HG02798 (cell line): ENCODE results near the gene PPM1M.

Experiments
- ATAC-seq: cut with Tn5 transposase; IDR thresholded peaks from one replicate; pipeline ENCODE4 v1.9.1; 2021; ENCODE audit warnings: mild to moderate bottlenecking; ENCODE audit not compliant: unreplicated experiment, poor library complexity

Gene PPM1M

GRCh38 chr3:52229656-52230055, 15.9 kb upstream of the PPM1M start:
- no peak for ATAC-seq

DNA sequence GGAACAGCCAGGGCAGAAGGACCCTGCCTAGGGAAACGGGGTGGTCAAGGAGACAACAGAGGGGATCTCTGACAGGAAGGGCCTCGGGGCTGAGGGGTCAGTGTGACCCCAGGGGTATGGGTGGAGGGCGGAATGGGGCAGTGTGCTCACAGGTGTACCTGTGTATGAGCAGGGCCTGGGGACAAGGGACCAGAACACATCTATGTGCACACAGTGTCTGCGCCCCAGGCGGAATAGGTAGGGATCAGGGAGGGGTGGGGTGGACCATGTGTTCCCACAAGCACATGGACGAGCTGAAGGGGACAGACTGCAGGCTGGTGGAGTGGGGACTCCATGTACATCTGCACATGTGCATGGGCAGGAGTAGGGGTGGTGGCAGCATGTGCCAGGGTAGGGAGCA, 15.1 kb upstream of the PPM1M start:
- no peak for ATAC-seq

DNA sequence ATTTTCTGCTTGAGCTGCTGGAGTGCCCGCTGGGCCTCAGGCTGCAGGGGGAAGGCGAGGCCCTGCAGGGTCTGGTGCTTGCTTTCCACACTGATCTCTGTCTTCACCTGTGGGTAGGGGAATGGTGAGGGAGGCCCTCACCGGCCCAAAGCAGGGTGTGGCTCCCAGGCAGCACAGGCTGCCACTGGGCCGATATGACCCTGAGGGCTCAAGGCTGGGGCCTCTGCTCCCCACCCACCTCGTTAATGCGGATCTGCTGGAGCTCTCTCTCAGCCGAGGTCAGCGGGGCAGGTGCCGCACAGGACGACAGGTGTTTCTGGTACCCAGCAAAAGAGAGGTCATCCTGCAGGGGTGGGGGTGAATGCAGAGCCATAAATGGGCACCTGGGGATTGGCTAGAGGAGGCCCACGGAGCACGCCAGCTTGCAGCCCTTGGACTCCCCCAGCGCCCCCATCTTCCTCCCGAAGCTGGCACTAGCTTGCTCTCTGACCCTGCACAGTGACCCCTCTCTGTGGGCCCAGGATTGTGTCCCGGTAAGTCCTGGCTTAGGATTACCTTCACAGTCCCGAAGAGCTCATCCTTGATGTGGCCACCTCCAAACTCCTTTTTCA, 14.6 kb upstream of the PPM1M start:
- ATAC-seq: no peak

GRCh38 chr3:52231502-52232278, 13.9 kb upstream of the PPM1M start:
- no peak for ATAC-seq

GRCh38 chr3:52232279-52233107, 13.1 kb upstream of the PPM1M start:
- no peak for ATAC-seq

- ATAC-seq: no peak
Observed at GRCh38 chr3:52233108-52233591, 12.4 kb upstream of the PPM1M start.

- ATAC-seq: no peak
Observed at GRCh38 chr3:52233968-52234367, 11.6 kb upstream of the PPM1M start.

DNA sequence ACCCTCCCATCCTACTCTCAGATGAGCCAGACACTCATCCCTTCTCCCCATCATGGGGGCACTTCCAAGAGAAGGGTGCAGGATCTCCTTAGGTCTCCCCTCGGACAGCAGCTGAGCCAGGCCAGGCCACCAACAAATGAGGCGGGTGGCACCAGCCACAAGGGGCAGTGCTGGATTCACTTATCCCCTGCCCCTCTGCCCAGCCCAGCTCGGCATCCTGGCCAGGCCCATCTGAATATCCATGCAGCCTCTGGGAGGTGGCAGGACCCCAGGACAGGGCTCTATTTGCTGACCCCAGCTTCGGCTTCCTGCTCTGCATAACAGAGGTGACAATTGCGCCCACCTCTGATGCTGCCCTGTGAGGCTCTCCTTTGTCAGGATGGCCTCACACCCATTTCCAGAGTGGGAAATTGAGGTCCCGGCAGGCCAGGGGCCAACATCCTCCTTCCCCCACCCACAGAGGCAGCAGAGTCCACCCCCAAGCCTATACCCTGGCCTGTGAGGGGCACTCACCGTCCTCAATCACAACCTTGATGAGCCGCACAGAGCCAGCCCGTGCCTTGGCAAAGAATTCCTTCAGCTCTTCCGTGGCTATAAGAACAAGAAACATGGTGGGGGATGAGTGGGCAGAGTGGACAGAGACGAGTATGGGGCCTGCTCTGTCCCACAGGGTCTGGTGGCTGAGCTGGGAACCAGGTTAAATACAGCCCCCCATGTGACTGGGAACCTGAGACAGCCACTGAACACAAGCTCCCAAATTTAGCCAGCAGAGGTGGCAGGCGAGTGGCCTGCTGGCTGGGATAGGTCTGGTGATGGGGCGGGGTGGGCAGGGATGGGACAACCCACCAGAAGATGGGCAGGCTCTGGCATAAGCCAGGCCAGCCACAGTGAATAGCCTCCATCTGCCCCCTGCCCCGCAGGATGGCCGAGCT, 10.8 kb upstream of the PPM1M start:
- ATAC-seq: no peak

GRCh38 chr3:52236424-52236886, 9.1 kb upstream of the PPM1M start:
- ATAC-seq: no peak

GRCh38 chr3:52237006-52237656, 8.4 kb upstream of the PPM1M start:
- no peak for ATAC-seq

DNA sequence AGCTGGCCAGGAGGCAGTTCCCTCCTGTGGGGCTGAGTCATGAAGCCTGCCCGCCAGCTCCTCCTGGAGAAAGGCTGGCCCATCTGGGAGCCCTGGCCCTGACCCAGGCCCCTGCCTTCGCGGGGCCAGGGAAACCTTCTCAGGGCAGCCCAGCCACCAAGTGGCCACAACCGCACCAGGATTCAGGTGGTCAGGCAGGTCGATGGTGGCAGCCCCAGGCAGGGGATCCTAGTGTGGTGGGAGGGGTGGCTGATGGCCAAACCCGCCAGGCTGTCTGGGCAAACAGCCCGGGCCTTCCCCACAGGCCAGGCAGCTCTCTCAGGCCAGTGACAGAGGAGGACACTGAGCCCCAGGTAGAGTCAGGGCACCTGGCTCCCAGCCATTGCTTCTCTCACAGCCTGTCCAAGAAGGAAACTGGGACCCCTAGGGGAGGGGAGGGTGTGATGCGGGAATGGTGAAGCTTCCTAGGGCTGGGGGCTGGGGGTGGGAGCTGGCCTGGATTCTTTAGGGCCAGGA, 7.8 kb upstream of the PPM1M start:
- no peak for ATAC-seq

- no peak for ATAC-seq
Observed at GRCh38 chr3:52238193-52238760, 7.3 kb upstream of the PPM1M start.

- peak; percentile 83 for ATAC-seq
Observed at GRCh38 chr3:52238761-52239701, 6.5 kb upstream of the PPM1M start, which contains the start of gene TWF2. Gene TWF2 (minus strand): TSS chr3:52239158. CDS start chr3:52239016, 142 bp downstream.

DNA sequence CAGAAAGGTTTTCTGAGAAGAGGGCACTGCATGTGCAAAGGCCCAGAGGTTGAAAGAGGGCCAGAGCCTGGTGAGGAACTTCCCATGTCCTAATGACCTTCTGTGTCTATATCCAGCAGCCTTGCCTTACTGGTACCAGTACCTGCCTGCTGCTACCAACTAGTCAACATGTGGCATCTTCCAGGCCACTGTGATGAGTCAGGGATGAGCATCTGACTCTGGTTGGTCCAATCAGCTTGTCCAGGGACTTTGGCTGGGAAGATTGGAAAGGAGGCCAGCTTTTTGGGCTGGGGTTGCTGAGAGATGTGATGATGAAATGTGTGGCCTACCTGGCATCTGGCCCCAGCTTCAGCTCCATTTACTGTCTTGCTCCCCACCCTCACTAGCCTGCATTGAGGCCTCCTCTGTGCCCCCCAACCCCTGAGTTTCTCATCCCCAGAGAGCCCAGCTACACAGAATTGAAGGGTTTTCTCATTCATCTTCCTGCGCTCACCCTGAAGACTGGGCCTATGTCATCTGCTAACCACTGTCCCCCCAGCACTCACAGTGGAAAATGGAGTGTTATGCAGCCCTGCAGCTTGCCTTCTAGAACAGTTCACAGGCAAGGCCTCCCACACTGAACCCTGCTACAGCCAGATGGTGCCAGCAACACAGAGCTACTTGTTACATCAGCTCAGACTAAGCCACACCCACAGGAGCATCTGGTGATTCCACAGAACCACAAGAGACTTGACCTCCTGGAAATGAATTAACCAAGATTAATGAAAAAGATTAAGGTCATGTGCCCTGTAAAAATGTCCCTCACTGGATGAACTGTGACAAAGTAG, 5.3 kb upstream of the PPM1M start:
- ATAC-seq: no peak

- ATAC-seq: no peak
Observed at GRCh38 chr3:52240886-52241370, 4.6 kb upstream of the PPM1M start.

DNA sequence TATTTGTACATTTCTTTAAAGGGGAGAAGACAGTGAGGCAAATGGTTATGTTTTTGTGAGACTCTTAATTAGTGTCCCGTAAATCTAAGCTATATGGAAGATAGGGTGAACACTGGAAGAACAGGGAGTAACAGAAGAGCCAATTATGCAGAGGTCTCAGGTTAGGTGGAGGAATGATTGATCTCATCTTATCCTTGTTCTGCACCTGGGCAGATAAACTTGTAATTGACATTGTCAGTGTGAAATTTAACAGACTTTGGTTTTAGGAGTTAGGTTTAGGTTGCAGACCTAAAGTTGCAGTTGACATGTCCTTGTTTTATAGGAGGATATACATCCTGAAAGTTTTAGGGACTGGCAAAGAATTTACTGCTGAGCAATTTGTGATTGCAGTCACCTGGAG, 3.5 kb upstream of the PPM1M start:
- ATAC-seq: no peak
